Stomach (tissue), 4 donors: ENCODE results near the gene CASP9.
"Not testable (repeated sequence)": the region's sequence is repeated elsewhere in the genome, so short reads cannot be mapped to it uniquely, and the experiment has no call there.

Experiments
- EP300 ChIP-seq: sonication (generic); formaldehyde crosslinking; IDR thresholded peaks from one replicate; pipeline ENCODE4 v1.6.1; 2017; ENCODE audit warnings: antibody characterized with exemption
- POLR2A ChIP-seq, 4 donors: fragments of 450-650 bp; IDR thresholded peaks; one replicate each; pipeline ENCODE4 v1.6.1; 2016; ENCODE audit warnings: antibody characterized with exemption in 4 of 4, control low read depth in 2 of 4, mild to moderate bottlenecking in 1 of 4, moderate library complexity in 1 of 4
- POLR2AphosphoS5 ChIP-seq, 3 donors: sonication (generic); formaldehyde crosslinking; IDR thresholded peaks; one replicate each; pipeline ENCODE4 v1.6.1; 2016; ENCODE audit warnings: antibody characterized with exemption in 3 of 3
- TF ChIP-seq, protein P1 (sequence below), 7 experiments: fragments of 450-650 bp in 4 of 7; fragments of 200-600 bp in 3 of 7; sonication (generic) in 3 of 7; IDR thresholded peaks; one replicate each; pipeline ENCODE4 v1.5.1; 2016 to 2019; ENCODE audit warnings: antibody characterized with exemption in 7 of 7, control low read depth in 2 of 7, mild to moderate bottlenecking in 1 of 7

DNA sequence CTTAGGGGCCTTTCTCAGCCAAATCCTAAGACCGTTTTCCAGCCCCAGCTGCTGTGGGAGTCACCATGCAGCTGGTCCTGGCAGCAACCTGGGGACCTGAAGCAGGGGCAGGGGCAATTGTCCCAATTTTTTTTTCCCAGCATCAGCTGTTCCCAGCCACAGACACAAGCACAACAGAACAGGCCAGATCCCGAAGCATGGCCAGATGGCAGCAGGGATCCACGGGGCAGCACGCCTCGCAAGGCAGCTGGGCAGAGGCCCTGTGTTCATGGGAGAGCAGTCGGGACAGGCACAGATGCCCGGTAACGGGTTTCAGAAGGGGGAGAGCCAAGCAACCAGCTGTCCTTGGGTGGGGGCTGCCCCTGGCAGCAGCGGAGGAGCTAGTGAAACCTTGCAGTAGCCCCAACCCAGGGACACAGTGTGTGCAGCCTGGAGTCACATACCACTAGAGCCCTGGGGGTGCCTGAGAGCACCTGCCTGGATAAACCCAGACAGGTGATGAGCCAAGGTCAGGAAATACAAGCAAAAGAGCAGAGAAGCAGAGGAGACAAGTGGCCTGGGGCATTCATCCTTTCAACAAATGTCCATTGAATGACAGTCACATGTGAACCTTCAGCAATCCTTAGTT is 54.1 kb downstream of the CASP9 start:
- not testable (repeated sequence) for TF ChIP-seq POLR2A (IDR thresholded peaks at IDR 0.05); POLR2AphosphoS5 (IDR thresholded peaks at IDR 0.05); EP300
- TF ChIP-seq, protein P1, sequence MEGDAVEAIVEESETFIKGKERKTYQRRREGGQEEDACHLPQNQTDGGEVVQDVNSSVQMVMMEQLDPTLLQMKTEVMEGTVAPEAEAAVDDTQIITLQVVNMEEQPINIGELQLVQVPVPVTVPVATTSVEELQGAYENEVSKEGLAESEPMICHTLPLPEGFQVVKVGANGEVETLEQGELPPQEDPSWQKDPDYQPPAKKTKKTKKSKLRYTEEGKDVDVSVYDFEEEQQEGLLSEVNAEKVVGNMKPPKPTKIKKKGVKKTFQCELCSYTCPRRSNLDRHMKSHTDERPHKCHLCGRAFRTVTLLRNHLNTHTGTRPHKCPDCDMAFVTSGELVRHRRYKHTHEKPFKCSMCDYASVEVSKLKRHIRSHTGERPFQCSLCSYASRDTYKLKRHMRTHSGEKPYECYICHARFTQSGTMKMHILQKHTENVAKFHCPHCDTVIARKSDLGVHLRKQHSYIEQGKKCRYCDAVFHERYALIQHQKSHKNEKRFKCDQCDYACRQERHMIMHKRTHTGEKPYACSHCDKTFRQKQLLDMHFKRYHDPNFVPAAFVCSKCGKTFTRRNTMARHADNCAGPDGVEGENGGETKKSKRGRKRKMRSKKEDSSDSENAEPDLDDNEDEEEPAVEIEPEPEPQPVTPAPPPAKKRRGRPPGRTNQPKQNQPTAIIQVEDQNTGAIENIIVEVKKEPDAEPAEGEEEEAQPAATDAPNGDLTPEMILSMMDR (IDR thresholded peaks at IDR 0.05), result not testable (repeated sequence)
